ENCODE measurements around the gene MAPKAP1. TPM values are rescaled to one million over a fixed set of nuclear protein-coding genes. Genes with fewer than 3 reads are reported as not detected.

MAPKAP1 gene
- polyA plus RNA-seq, 1 donor from 2014 or later, result 57.5 TPM

GRCh38 chr9:125750627-125751011 lies 43.6 kb upstream of the MAPKAP1 start:
- no peak overlapping the region for H2AFZ ChIP-seq (ENCODE audit: low read depth, low read length)
- no peaks in the 10 kb centered on the region for H3K27me3 ChIP-seq (ENCODE audit: insufficient read depth, low read depth, low read length)
- peak overlapping the region; percentile 89 for H3K4me3 ChIP-seq (ENCODE audit: low read length)
- H3K9me3 ChIP-seq (ENCODE audit: low read length), result no peaks in the 10 kb centered on the region
- peak overlapping the region; percentile 98 for H3K27ac ChIP-seq (ENCODE audit: low read length)
- no peaks in the 10 kb centered on the region for H4K20me1 ChIP-seq (ENCODE audit: insufficient read depth)
- H3K79me2 ChIP-seq (replicated peaks; ENCODE audit: insufficient read depth, low read length), result peaks cover 84% of the 10 kb centered on the region
- no peaks in the 10 kb centered on the region for H3K9me2 ChIP-seq (ENCODE audit: insufficient read depth, low read length)
- peak overlapping the region; percentile 69 for H3K4me2 ChIP-seq (ENCODE audit: low read length)
- no peaks in the 10 kb centered on the region for H3F3A ChIP-seq (ENCODE audit: insufficient read depth, low read length, poor library complexity, severe bottlenecking)
- peak overlapping the region; percentile 97 for H3K9ac ChIP-seq (ENCODE audit: low read length)
- TF ChIP-seq REST (IDR thresholded peaks at IDR 0.05; ENCODE audit: borderline replicate concordance), result peak; percentile 12
- TF ChIP-seq RAD21 (conservative IDR thresholded peaks at IDR 0.05), result peak; percentile 16
- no peak for TF ChIP-seq TAF1 (IDR thresholded peaks at IDR 0.05; ENCODE audit: low read depth)
- TF ChIP-seq EP300 (conservative IDR thresholded peaks at IDR 0.05; ENCODE audit: poor library complexity, severe bottlenecking), result no peak
- TF ChIP-seq POLR2AphosphoS5 (IDR thresholded peaks at IDR 0.05), result peak; percentile 52
- peak; percentile 34 for TF ChIP-seq SMC3 (conservative IDR thresholded peaks at IDR 0.05; ENCODE audit: poor library complexity)
- no peak for TF ChIP-seq EZH2 (IDR thresholded peaks at IDR 0.05; ENCODE audit: borderline replicate concordance, insufficient read depth, low read length, poor library complexity, severe bottlenecking)
- TF ChIP-seq CTCF (IDR thresholded peaks at IDR 0.05; ENCODE audit: poor library complexity, severe bottlenecking), result no peak
- no peak for TF ChIP-seq MXI1 (conservative IDR thresholded peaks at IDR 0.05; ENCODE audit: poor library complexity, severe bottlenecking)
- peaks cover 3% of the 10 kb centered on the region for H3K36me3 ChIP-seq (ENCODE audit: insufficient read depth, low read length)

GRCh38 chr9:125749951-125750626 lies 43.1 kb upstream of the MAPKAP1 start:
- Histone ChIP-seq H2AFZ (ENCODE audit: low read depth, low read length) (no peak overlapping the region), H4K20me1 (ENCODE audit: insufficient read depth) (no peaks in the 10 kb centered on the region), H3K36me3 (ENCODE audit: insufficient read depth, low read length) (peaks cover 3% of the 10 kb centered on the region), H3K9ac (ENCODE audit: low read length) (peak overlapping the region; percentile 97), H3K79me2 (replicated peaks; ENCODE audit: insufficient read depth, low read length) (peaks cover 78% of the 10 kb centered on the region), H3K4me3 (ENCODE audit: low read length) (peak overlapping the region; percentile 89), H3K9me3 (ENCODE audit: low read length) (no peaks in the 10 kb centered on the region), H3F3A (ENCODE audit: insufficient read depth, low read length, poor library complexity, severe bottlenecking) (no peaks in the 10 kb centered on the region), H3K9me2 (ENCODE audit: insufficient read depth, low read length) (no peaks in the 10 kb centered on the region), H3K27ac (ENCODE audit: low read length) (peak overlapping the region; percentile 98), H3K27me3 (ENCODE audit: insufficient read depth, low read depth, low read length) (no peaks in the 10 kb centered on the region), H3K4me2 (ENCODE audit: low read length) (peak overlapping the region; percentile 69)
- TF ChIP-seq RAD21 (conservative IDR thresholded peaks at IDR 0.05) (no peak), POLR2AphosphoS5 (IDR thresholded peaks at IDR 0.05) (peak; percentile 13), EP300 (conservative IDR thresholded peaks at IDR 0.05; ENCODE audit: poor library complexity, severe bottlenecking) (no peak), CTCF (IDR thresholded peaks at IDR 0.05; ENCODE audit: poor library complexity, severe bottlenecking) (no peak), SMC3 (conservative IDR thresholded peaks at IDR 0.05; ENCODE audit: poor library complexity) (no peak), EZH2 (IDR thresholded peaks at IDR 0.05; ENCODE audit: borderline replicate concordance, insufficient read depth, low read length, poor library complexity, severe bottlenecking) (no peak), REST (IDR thresholded peaks at IDR 0.05; ENCODE audit: borderline replicate concordance) (no peak), MXI1 (conservative IDR thresholded peaks at IDR 0.05; ENCODE audit: poor library complexity, severe bottlenecking) (peak; percentile 4)
